K562 (cell line): ENCODE data around the gene VAMP8. TPM values are rescaled to one million over a fixed set of nuclear protein-coding genes. Genes with fewer than 3 reads are reported as not detected.

Source experiments
- ATAC-seq: fragments of 200-7000 bp; cut with Tn5 transposase; 3 replicates; pipeline ENCODE4 v1.9.1; 2020; ENCODE audit warnings: moderate library complexity
- BruUV-seq: library from RNA; stranded (reverse); fragments of 400-500 nt; replicated peaks from 2 replicates; lab custom pipeline; 2021; lab: Mats Ljungman, UMichigan
- CTCF ChIA-PET: fragments of 300-600 bp; formaldehyde crosslinking; extraction: SDS; loops from one replicate; lab custom pipeline; 2021; ENCODE audit warnings: low intra/inter-chr PET ratio; lab: Yijun Ruan, JAX
- POLR2A ChIA-PET: fragments of 300-600, 350-650 bp; sonication (Branson Sonifier 250); formaldehyde crosslinking; extraction: SDS; loops from one replicate; lab custom pipeline; 2021; ENCODE audit warnings: antibody characterized with exemption, inconsistent platforms; lab: Yijun Ruan, JAX
- DNase-seq, 4 experiments: peaks; one replicate each; pipeline versions ENCODE4 v3.0.0 to v3.0.0-alpha.2; 2011 to 2018; ENCODE audit warnings: low spot score in 3 of 4, mixed read lengths in 3 of 4; ENCODE audit errors: extremely low read depth in 1 of 4
- FAIRE-seq: peaks from 2 replicates; lab custom pipeline; 2011; peaks lifted over from hg19 to GRCh38; lab: Jason Lieb, UNC
- H2AFZ ChIP-seq: 2 replicates; pipeline ENCODE4 v1.6.0; 2011; ENCODE audit warnings: low read depth, low read length, control low read depth, inconsistent platforms
- H3K27ac ChIP-seq: fragments of 200-600 bp; 3 replicates; pipeline ENCODE4 v1.8.0; 2011; ENCODE audit warnings: low read depth, mild to moderate bottlenecking, control low read depth, inconsistent platforms, low read length, moderate library complexity, mixed read lengths; ENCODE audit errors: extremely low read depth
- H3K27me3 ChIP-seq, 2 experiments: fragments of 300-600 bp in 1 of 2; 2 replicates in 1 of 2; 3 replicates in 1 of 2; pipeline versions ENCODE4 v1.6.0 to v1.8.0; 2011; ENCODE audit warnings: inconsistent platforms in 2 of 2, low read length in 2 of 2, mild to moderate bottlenecking in 1 of 2, mixed read lengths in 1 of 2, moderate library complexity in 1 of 2; ENCODE audit not compliant: control insufficient read depth in 2 of 2, insufficient read depth in 2 of 2
- H3K36me3 ChIP-seq: fragments of 300-600 bp; 3 replicates; pipeline ENCODE4 v1.8.0; 2011; ENCODE audit warnings: mild to moderate bottlenecking, low read length, inconsistent platforms; ENCODE audit not compliant: control insufficient read depth, insufficient read depth
- H3K4me1 ChIP-seq, 2 experiments: fragments of 200-600 bp in 1 of 2; replicated peaks in 1 of 2; 2 replicates in 1 of 2; 3 replicates in 1 of 2; pipeline versions ENCODE4 v1.5.1 to v1.8.0; 2011; ENCODE audit warnings: inconsistent platforms in 2 of 2, low read length in 2 of 2, mild to moderate bottlenecking in 1 of 2, mixed read lengths in 1 of 2, moderate library complexity in 1 of 2; ENCODE audit not compliant: control insufficient read depth in 2 of 2, insufficient read depth in 2 of 2
- H3K4me2 ChIP-seq: 2 replicates; pipeline ENCODE4 v1.6.1; 2011; ENCODE audit warnings: low read length, control low read depth, inconsistent platforms, mixed read lengths; ENCODE audit not compliant: insufficient read depth
- H3K4me3 ChIP-seq: fragments of 200-600 bp; sonication (generic), shearing (Covaris generic); 2 replicates; pipeline ENCODE4 v1.5.1; 2016; ENCODE audit warnings: control low read depth, inconsistent platforms
- H3K79me2 ChIP-seq: fragments of 200-600 bp; 3 replicates; pipeline ENCODE4 v1.8.0; 2011; ENCODE audit warnings: low read length, inconsistent platforms; ENCODE audit not compliant: control insufficient read depth, insufficient read depth
- H3K9ac ChIP-seq, 2 experiments: 2 replicates each; pipeline versions ENCODE4 v1.6.0 to v1.6.1; 2011; ENCODE audit warnings: low read depth in 2 of 2, low read length in 2 of 2, control low read depth in 1 of 2, inconsistent platforms in 1 of 2, mild to moderate bottlenecking in 1 of 2, mixed read lengths in 1 of 2; ENCODE audit not compliant: insufficient read depth in 1 of 2
- H3K9me1 ChIP-seq: one replicate; pipeline ENCODE4 v1.6.0; 2011; ENCODE audit warnings: inconsistent platforms, mild to moderate bottlenecking, low read length, moderate library complexity; ENCODE audit not compliant: control insufficient read depth, insufficient read depth
- H3K9me3 ChIP-seq: replicated peaks from 2 replicates; pipeline ENCODE4 v1.5.1; 2011; ENCODE audit warnings: low read depth, low read length, inconsistent platforms; ENCODE audit not compliant: control insufficient read depth, insufficient read depth
- H4K20me1 ChIP-seq: replicated peaks from 2 replicates; pipeline ENCODE4 v1.6.1; 2011; ENCODE audit warnings: low read length, inconsistent platforms, mixed read lengths; ENCODE audit not compliant: control insufficient read depth, insufficient read depth
- POLR2A ChIP-seq: fragments of 450-650 bp; conservative IDR thresholded peaks from 2 replicates; pipeline ENCODE4 v1.6.1; 2016
- RFX5 ChIP-seq: IDR thresholded peaks from 2 replicates; pipeline ENCODE4 v1.6.1; 2011; ENCODE audit warnings: low read depth, mild to moderate bottlenecking, improper control_type of control experiment, low read length
- SRSF7 ChIP-seq: fragments of 200-400 bp; formaldehyde crosslinking; optimal IDR thresholded peaks from 2 replicates; pipeline ENCODE3; 2017; ENCODE audit warnings: mild to moderate bottlenecking, low read depth, low read length
- ZNF436 ChIP-seq: fragments of 250-450, 450-650 bp; sonication (Bioruptor Pico); formaldehyde crosslinking; IDR thresholded peaks from 2 replicates; pipeline ENCODE4 v1.7.0; 2020; ENCODE audit warnings: mild to moderate bottlenecking
- WGBS: fragments of 100-300 bp; shearing (Covaris generic); methylation state at CpG from one replicate; pipeline ENCODE4 v1.1.6; 2016; ENCODE audit warnings: low coverage, mixed read lengths; ENCODE audit not compliant: insufficient coverage; ENCODE audit errors: missing lambda C conversion rate; 5-methylcytosine and 5-hydroxymethylcytosine counted together
- in situ Hi-C: fragments of 300-500 bp; cut with MboI; formaldehyde crosslinking; loops from 4 replicates; pipeline ENCODE4 v1.15.0; 2018; ENCODE audit warnings: inconsistent platforms, mixed read lengths
- intact Hi-C: fragments of 100-400 bp; cut with micrococcal nuclease; formaldehyde crosslinking; loops from 2 replicates; pipeline ENCODE4 v1.14.2; 2022
- polyA plus RNA-seq, 8 experiments: library from polyadenylated mRNA; depleted of rRNA in 4 of 8; stranded (reverse) in 5 of 8; unstranded in 3 of 8; fragments of >200 nt; fragmentation: Nextera tagmentation in 2 of 8; fragmentation: Illumina TruSeq in 1 of 8; extraction: Ambion mirVana in 2 of 8; extraction: Trizol in 1 of 8; gene quantifications; 2 replicates each; pipeline versions ENCODE4 v1.2.1 to v1.2.3, GENCODE V29; 2011 to 2014; ENCODE audit warnings: inconsistent platforms in 1 of 8, missing spikeins in 1 of 8
- total RNA-seq, 7 experiments: library from RNA; depleted of rRNA in 6 of 7; stranded (reverse); fragments of >200 nt in 6 of 7; fragmentation: Illumina TruSeq in 2 of 7; extraction: Trizol in 2 of 7; gene quantifications; 2 replicates each; pipeline versions ENCODE4 v1.2.1 to v1.2.3, GENCODE V29; 2011 to 2021; ENCODE audit warnings: low replicate concordance in 1 of 7
- TF ChIP-seq, protein P1 (sequence below): fragments of 250-450 bp; sonication (Bioruptor Pico); IDR thresholded peaks from 2 replicates; pipeline ENCODE4 v1.9.0; 2021; ENCODE audit warnings: mild to moderate bottlenecking, inconsistent platforms

The VAMP8 gene
- total and polyA plus RNA-seq, 9 of the 15 experiments (the other 6 are each of a cell fraction or from before 2014, with no cell fraction given), result 107 to 571 (median 248) TPM

DNA sequence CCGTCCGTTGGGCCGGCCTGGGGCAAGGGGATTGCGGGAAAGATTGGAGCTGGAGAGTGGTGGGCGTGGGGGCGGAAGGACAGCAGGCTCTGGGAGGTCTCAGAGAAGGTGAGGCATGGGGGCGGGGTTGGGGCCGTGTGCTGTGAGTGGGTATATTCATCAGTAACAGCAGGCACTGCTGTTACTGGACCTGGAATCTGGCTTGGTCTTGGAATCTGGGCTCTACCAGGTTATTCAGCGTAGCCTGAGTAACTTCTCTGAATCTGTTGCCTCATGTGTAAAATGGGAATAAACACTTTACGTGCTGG, 18.6 kb downstream of the VAMP8 start (continued):
- TF ChIP-seq, protein P1, sequence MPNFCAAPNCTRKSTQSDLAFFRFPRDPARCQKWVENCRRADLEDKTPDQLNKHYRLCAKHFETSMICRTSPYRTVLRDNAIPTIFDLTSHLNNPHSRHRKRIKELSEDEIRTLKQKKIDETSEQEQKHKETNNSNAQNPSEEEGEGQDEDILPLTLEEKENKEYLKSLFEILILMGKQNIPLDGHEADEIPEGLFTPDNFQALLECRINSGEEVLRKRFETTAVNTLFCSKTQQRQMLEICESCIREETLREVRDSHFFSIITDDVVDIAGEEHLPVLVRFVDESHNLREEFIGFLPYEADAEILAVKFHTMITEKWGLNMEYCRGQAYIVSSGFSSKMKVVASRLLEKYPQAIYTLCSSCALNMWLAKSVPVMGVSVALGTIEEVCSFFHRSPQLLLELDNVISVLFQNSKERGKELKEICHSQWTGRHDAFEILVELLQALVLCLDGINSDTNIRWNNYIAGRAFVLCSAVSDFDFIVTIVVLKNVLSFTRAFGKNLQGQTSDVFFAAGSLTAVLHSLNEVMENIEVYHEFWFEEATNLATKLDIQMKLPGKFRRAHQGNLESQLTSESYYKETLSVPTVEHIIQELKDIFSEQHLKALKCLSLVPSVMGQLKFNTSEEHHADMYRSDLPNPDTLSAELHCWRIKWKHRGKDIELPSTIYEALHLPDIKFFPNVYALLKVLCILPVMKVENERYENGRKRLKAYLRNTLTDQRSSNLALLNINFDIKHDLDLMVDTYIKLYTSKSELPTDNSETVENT, result no peak

- BruUV-seq, result no TSS peak
- ChIA-PET POLR2A (interaction anchor here (0.6 to 4.4 kb wide), 6 partner anchors 8 to 168 kb away, joined by 3 to 31 read pairs (median 4); partner anchors contain the start of gene TMEM150A), CTCF (no interaction called here)
- H2AFZ ChIP-seq, result no peak overlapping the region
- H3K4me2 ChIP-seq, result peak overlapping the region; percentile 86
- peaks cover 28% of the 10 kb centered on the region; the same call in 2 of the 3 replicates for H3K36me3 ChIP-seq
- H3K79me2 ChIP-seq, result peaks cover 29% of the 10 kb centered on the region
- in situ Hi-C loops, result no loop called here
- H3K4me1 ChIP-seq, result peaks cover 6 to 25% of the 10 kb centered on the region in 2 experiments; a peak in 4 of 5 replicates
- peak overlapping the region; percentile 62 for H3K4me3 ChIP-seq
- FAIRE-seq, result peak; percentile 48
- H3K9me3 ChIP-seq, result no peaks in the 10 kb centered on the region
- H3K27me3 ChIP-seq, result no peaks in the 10 kb centered on the region
- no peak for DNase-seq
- peak overlapping the region; percentile 74; the same call in 2 of the 3 replicates for H3K27ac ChIP-seq
- H3K9ac ChIP-seq, result peak overlapping the region; percentile 79 to 85
- no peaks in the 10 kb centered on the region for H4K20me1 ChIP-seq
- no peaks in the 10 kb centered on the region for H3K9me1 ChIP-seq
- WGBS, result 26% methylated on average over 3 of the region's 3 CpGs
- no peak for TF ChIP-seq RFX5
- TF ChIP-seq ZNF436 (CRISPR knock-in tag), result no peak
- TF ChIP-seq SRSF7, result no peak
- no peak for TF ChIP-seq POLR2A
- no peak for ATAC-seq
- intact Hi-C loops, result no loop called here
Measured at GRCh38 chr2:85596486-85597143, 19.2 kb downstream of the VAMP8 start.
